HepG2 (cell line): ENCODE data around the gene WNK4. TPM values are rescaled to one million over a fixed set of nuclear protein-coding genes. Genes with fewer than 3 reads are reported as not detected.

ENCODE experiments used
- ELF3 ChIP-seq: IDR thresholded peaks from 2 replicates; pipeline ENCODE4 v1.6.1; 2016; ENCODE audit warnings: missing genetic modification reagents, missing compliant biosample characterization
- ERF ChIP-seq: IDR thresholded peaks from 2 replicates; pipeline ENCODE4 v1.6.1; 2018; ENCODE audit warnings: missing biosample characterization, missing genetic modification reagents
- HNF4G ChIP-seq, 2 experiments: sonication (generic) in 1 of 2; formaldehyde crosslinking in 1 of 2; IDR thresholded peaks; 2 replicates each; pipeline versions ENCODE4 v1.4.0 to v1.6.1; 2011 to 2020; ENCODE audit warnings: borderline replicate concordance in 2 of 2, low read depth in 2 of 2, mild to moderate bottlenecking in 2 of 2, low read length in 1 of 2, missing genetic modification reagents in 1 of 2, moderate library complexity in 1 of 2
- HOXA5 ChIP-seq: sonication (generic); formaldehyde crosslinking; IDR thresholded peaks from 2 replicates; pipeline ENCODE4 v1.4.0; 2020; ENCODE audit warnings: missing genetic modification reagents
- KDM3A ChIP-seq: IDR thresholded peaks from 2 replicates; pipeline ENCODE4 v1.6.1; 2018; ENCODE audit warnings: low read depth, missing compliant biosample characterization
- MIXL1 ChIP-seq: IDR thresholded peaks from 2 replicates; pipeline ENCODE4 v1.6.1; 2016
- NFIC ChIP-seq: IDR thresholded peaks from 2 replicates; pipeline ENCODE4 v1.6.1; 2012; ENCODE audit warnings: mild to moderate bottlenecking, low read length, inconsistent platforms
- POLR2A ChIP-seq, 2 experiments: IDR thresholded peaks; 2 replicates each; pipeline ENCODE4 v1.6.1; 2011; ENCODE audit warnings: low read depth in 2 of 2, low read length in 2 of 2, mild to moderate bottlenecking in 1 of 2, moderate library complexity in 1 of 2; ENCODE audit not compliant: insufficient read depth in 1 of 2
- SATB2 ChIP-seq: sonication (generic); formaldehyde crosslinking; IDR thresholded peaks from 2 replicates; pipeline ENCODE4 v1.5.0; 2020; ENCODE audit warnings: missing genetic modification reagents
- SMAD3 ChIP-seq: sonication (generic); formaldehyde crosslinking; IDR thresholded peaks from 2 replicates; pipeline ENCODE4 v1.4.0; 2020; ENCODE audit warnings: missing genetic modification reagents
- TEAD3 ChIP-seq: optimal IDR thresholded peaks from 2 replicates; pipeline ENCODE3; 2016; ENCODE audit warnings: borderline replicate concordance
- XRCC5 ChIP-seq: fragments of 200-400 bp; formaldehyde crosslinking; optimal IDR thresholded peaks from 2 replicates; pipeline ENCODE3; 2017; ENCODE audit warnings: mild to moderate bottlenecking, low read length
- ZEB1 ChIP-seq: IDR thresholded peaks from 2 replicates; pipeline ENCODE4 v1.6.1; 2012; ENCODE audit warnings: mild to moderate bottlenecking, low read depth, inconsistent platforms; ENCODE audit not compliant: insufficient replicate concordance
- ZFP90 ChIP-seq: sonication (generic); formaldehyde crosslinking; IDR thresholded peaks from 2 replicates; pipeline ENCODE4 v1.8.0; 2022; ENCODE audit warnings: missing genetic modification reagents, mild to moderate bottlenecking, inconsistent platforms, borderline replicate concordance
- ZNF335 ChIP-seq: sonication (generic); formaldehyde crosslinking; IDR thresholded peaks from 2 replicates; pipeline ENCODE4 v1.4.0; 2020; ENCODE audit warnings: missing genetic modification reagents
- ZNF510 ChIP-seq: sonication (generic); formaldehyde crosslinking; IDR thresholded peaks from 2 replicates; pipeline ENCODE4 v1.4.0; 2020; ENCODE audit warnings: low read depth, mild to moderate bottlenecking, missing genetic modification reagents
- polyA plus RNA-seq, 8 experiments: library from polyadenylated mRNA; depleted of rRNA in 3 of 8; stranded (reverse) in 7 of 8; unstranded in 1 of 8; fragments of >200 nt; fragmentation: Illumina TruSeq in 4 of 8; extraction: Trizol in 4 of 8; gene quantifications; 2 replicates each; pipeline versions ENCODE4 v1.2.1 to v1.2.3, GENCODE V29; 2011 to 2016; ENCODE audit warnings: low read depth in 4 of 8, missing spikeins in 1 of 8, mixed read lengths in 1 of 8; ENCODE audit not compliant: insufficient read depth in 1 of 8
- total RNA-seq, 5 experiments: library from RNA; depleted of rRNA; stranded (reverse); fragments of >200 nt; fragmentation: Illumina TruSeq; extraction: Trizol; gene quantifications; 2 replicates each; pipeline ENCODE4 v1.2.3, GENCODE V29; 2016; ENCODE audit warnings: low read depth in 1 of 5
- TF ChIP-seq, protein P1 (sequence below): sonication (generic); formaldehyde crosslinking; IDR thresholded peaks from 2 replicates; pipeline ENCODE4 v1.5.0; 2020; ENCODE audit warnings: mild to moderate bottlenecking, missing genetic modification reagents, moderate library complexity
- TF ChIP-seq, protein P2 (sequence below): IDR thresholded peaks from 2 replicates; pipeline ENCODE4 v1.6.1; 2018; ENCODE audit warnings: missing genetic modification reagents
- TF ChIP-seq, protein P3 (sequence below): sonication (generic); formaldehyde crosslinking; IDR thresholded peaks from 2 replicates; pipeline ENCODE4 v1.4.0; 2020; ENCODE audit warnings: missing genetic modification reagents, borderline replicate concordance
- TF ChIP-seq, protein P4 (sequence below): sonication (generic); formaldehyde crosslinking; IDR thresholded peaks from 2 replicates; pipeline ENCODE4 v1.4.0; 2020; ENCODE audit warnings: mild to moderate bottlenecking, missing genetic modification reagents
- TF ChIP-seq, protein P5 (sequence below): sonication (generic); formaldehyde crosslinking; IDR thresholded peaks from 2 replicates; pipeline ENCODE4 v1.4.0; 2020; ENCODE audit warnings: missing genetic modification reagents
- TF ChIP-seq, protein P6 (sequence below): sonication (generic); formaldehyde crosslinking; IDR thresholded peaks from 2 replicates; pipeline ENCODE4 v1.5.0; 2020; ENCODE audit warnings: missing genetic modification reagents
- TF ChIP-seq, protein P7 (sequence below): sonication (generic); formaldehyde crosslinking; IDR thresholded peaks from 2 replicates; pipeline ENCODE4 v1.5.0; 2020; ENCODE audit warnings: mild to moderate bottlenecking, missing genetic modification reagents

WNK4 gene
- total and polyA plus RNA-seq, 2 of the 13 experiments (the other 11 are each of a cell fraction or from before 2014, with no cell fraction given): 2.7 to 13.7 TPM

DNA sequence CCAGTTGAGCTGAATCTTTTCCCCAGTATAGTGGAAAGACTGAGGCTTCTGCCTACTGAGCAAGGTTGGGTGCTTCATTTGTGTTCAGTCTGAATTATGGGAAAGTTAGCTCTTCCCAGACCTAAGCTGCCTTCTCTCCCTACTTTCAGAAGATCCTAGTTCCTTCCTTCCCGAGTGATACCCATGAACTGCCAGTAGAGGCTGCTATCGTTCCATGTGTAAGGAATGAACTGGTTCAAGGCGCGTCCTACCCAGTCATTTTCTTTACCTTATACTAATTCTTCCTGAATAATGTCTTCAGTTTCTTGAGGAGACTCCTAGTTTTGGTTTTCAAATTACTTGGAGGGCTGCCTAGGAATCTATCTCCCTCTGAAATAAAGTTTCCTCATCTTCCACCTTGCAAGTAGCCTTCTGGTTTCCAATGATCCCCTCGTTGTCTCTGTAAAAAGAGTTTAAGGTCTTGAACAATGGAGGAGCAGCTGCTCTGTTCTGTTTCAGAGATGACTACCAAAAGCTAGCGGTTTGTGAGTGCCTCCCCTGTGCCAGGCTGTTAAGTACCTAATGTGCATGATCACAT is 63.0 kb downstream of the WNK4 start (continued):
- TF ChIP-seq, protein P1, sequence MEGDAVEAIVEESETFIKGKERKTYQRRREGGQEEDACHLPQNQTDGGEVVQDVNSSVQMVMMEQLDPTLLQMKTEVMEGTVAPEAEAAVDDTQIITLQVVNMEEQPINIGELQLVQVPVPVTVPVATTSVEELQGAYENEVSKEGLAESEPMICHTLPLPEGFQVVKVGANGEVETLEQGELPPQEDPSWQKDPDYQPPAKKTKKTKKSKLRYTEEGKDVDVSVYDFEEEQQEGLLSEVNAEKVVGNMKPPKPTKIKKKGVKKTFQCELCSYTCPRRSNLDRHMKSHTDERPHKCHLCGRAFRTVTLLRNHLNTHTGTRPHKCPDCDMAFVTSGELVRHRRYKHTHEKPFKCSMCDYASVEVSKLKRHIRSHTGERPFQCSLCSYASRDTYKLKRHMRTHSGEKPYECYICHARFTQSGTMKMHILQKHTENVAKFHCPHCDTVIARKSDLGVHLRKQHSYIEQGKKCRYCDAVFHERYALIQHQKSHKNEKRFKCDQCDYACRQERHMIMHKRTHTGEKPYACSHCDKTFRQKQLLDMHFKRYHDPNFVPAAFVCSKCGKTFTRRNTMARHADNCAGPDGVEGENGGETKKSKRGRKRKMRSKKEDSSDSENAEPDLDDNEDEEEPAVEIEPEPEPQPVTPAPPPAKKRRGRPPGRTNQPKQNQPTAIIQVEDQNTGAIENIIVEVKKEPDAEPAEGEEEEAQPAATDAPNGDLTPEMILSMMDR: peak; percentile 97
- TF ChIP-seq ZNF335: 0 out of 2 replicates have a peak, but pooled peaks have one; percentile 36
- TF ChIP-seq HNF4G (IDR thresholded peaks at IDR 0.05; ENCODE audit: borderline replicate concordance, low read depth, low read length): no peak
- peak; percentile 44; the same call in 1 of the 2 replicates for TF ChIP-seq HNF4G (CRISPR knock-in tag; IDR thresholded peaks at IDR 0.05; ENCODE audit: borderline replicate concordance, low read depth)
- TF ChIP-seq SMAD3: peak; percentile 47; the same call in 1 of the 2 replicates
- TF ChIP-seq MIXL1 (CRISPR knock-in tag): peak; percentile 67; the same call in 1 of the 2 replicates
- TF ChIP-seq, protein P2, sequence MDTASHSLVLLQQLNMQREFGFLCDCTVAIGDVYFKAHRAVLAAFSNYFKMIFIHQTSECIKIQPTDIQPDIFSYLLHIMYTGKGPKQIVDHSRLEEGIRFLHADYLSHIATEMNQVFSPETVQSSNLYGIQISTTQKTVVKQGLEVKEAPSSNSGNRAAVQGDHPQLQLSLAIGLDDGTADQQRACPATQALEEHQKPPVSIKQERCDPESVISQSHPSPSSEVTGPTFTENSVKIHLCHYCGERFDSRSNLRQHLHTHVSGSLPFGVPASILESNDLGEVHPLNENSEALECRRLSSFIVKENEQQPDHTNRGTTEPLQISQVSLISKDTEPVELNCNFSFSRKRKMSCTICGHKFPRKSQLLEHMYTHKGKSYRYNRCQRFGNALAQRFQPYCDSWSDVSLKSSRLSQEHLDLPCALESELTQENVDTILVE: 0 out of 2 replicates have a peak, but pooled peaks have one; percentile 41
- TF ChIP-seq, protein P3, sequence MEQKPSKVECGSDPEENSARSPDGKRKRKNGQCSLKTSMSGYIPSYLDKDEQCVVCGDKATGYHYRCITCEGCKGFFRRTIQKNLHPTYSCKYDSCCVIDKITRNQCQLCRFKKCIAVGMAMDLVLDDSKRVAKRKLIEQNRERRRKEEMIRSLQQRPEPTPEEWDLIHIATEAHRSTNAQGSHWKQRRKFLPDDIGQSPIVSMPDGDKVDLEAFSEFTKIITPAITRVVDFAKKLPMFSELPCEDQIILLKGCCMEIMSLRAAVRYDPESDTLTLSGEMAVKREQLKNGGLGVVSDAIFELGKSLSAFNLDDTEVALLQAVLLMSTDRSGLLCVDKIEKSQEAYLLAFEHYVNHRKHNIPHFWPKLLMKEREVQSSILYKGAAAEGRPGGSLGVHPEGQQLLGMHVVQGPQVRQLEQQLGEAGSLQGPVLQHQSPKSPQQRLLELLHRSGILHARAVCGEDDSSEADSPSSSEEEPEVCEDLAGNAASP (CRISPR knock-in tag): peak; percentile 70; the same call in 1 of the 2 replicates
- peak; percentile 74 for TF ChIP-seq KDM3A (CRISPR knock-in tag)
- peak; percentile 38 for TF ChIP-seq ZEB1
- TF ChIP-seq, protein P4, sequence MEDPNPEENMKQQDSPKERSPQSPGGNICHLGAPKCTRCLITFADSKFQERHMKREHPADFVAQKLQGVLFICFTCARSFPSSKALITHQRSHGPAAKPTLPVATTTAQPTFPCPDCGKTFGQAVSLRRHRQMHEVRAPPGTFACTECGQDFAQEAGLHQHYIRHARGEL (CRISPR knock-in tag): no peak
- TF ChIP-seq ZNF510 (CRISPR knock-in tag): no peak
- TF ChIP-seq, protein P5, sequence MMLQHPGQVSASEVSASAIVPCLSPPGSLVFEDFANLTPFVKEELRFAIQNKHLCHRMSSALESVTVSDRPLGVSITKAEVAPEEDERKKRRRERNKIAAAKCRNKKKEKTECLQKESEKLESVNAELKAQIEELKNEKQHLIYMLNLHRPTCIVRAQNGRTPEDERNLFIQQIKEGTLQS (CRISPR knock-in tag): no peak
- TF ChIP-seq NFIC: 0 out of 2 replicates have a peak, but pooled peaks have one; percentile 27
- TF ChIP-seq SATB2 (CRISPR knock-in tag): 0 out of 2 replicates have a peak, but pooled peaks have one; percentile 29
- TF ChIP-seq, protein P6, sequence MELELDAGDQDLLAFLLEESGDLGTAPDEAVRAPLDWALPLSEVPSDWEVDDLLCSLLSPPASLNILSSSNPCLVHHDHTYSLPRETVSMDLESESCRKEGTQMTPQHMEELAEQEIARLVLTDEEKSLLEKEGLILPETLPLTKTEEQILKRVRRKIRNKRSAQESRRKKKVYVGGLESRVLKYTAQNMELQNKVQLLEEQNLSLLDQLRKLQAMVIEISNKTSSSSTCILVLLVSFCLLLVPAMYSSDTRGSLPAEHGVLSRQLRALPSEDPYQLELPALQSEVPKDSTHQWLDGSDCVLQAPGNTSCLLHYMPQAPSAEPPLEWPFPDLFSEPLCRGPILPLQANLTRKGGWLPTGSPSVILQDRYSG (CRISPR knock-in tag): no peak
- TF ChIP-seq POLR2A (IDR thresholded peaks at IDR 0.05; ENCODE audit: insufficient read depth in 1 of 2, low read depth in 2 of 2, low read length in 2 of 2): peak in 1 of 2 experiments; percentile 43; a peak in 1 of 4 replicates
- TF ChIP-seq ZFP90 (CRISPR knock-in tag): peak; percentile 36; the same call in 1 of the 2 replicates
- peak; percentile 63 for TF ChIP-seq XRCC5
- TF ChIP-seq ERF (CRISPR knock-in tag): 0 out of 2 replicates have a peak, but pooled peaks have one; percentile 46
- peak; percentile 26 for TF ChIP-seq TEAD3
- TF ChIP-seq, protein P7, sequence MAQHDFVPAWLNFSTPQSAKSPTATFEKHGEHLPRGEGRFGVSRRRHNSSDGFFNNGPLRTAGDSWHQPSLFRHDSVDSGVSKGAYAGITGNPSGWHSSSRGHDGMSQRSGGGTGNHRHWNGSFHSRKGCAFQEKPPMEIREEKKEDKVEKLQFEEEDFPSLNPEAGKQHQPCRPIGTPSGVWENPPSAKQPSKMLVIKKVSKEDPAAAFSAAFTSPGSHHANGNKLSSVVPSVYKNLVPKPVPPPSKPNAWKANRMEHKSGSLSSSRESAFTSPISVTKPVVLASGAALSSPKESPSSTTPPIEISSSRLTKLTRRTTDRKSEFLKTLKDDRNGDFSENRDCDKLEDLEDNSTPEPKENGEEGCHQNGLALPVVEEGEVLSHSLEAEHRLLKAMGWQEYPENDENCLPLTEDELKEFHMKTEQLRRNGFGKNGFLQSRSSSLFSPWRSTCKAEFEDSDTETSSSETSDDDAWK (CRISPR knock-in tag): no peak
- TF ChIP-seq HOXA5 (CRISPR knock-in tag): peak; percentile 76; the same call in 1 of the 2 replicates
- TF ChIP-seq ELF3 (CRISPR knock-in tag): peak; percentile 57
